HEK293 (cell line): ENCODE measurements around the gene HLA-DMA.

ENCODE experiments used
- HIC1 ChIP-seq: fragments of 450-650 bp; formaldehyde crosslinking; IDR thresholded peaks from 2 replicates; pipeline ENCODE4 v1.5.1; 2016; ENCODE audit warnings: missing biosample characterization, missing genetic modification characterization
- INSM2 ChIP-seq: fragments of 450-650 bp; formaldehyde crosslinking; IDR thresholded peaks from 2 replicates; pipeline ENCODE4 v1.5.1; 2016; ENCODE audit warnings: missing biosample characterization, missing genetic modification characterization
- KLF16 ChIP-seq: fragments of 450-650 bp; formaldehyde crosslinking; IDR thresholded peaks from 2 replicates; pipeline ENCODE4 v1.5.1; 2017; ENCODE audit warnings: missing biosample characterization, missing genetic modification characterization
- MZF1 ChIP-seq: fragments of 450-650 bp; formaldehyde crosslinking; IDR thresholded peaks from 2 replicates; pipeline ENCODE4 v1.5.1; 2017; ENCODE audit warnings: missing biosample characterization, missing genetic modification characterization, borderline replicate concordance
- ZBTB17 ChIP-seq: fragments of 450-650 bp; formaldehyde crosslinking; IDR thresholded peaks from 2 replicates; pipeline ENCODE4 v1.5.1; 2016; ENCODE audit warnings: missing biosample characterization, missing genetic modification characterization
- ZBTB21 ChIP-seq: fragments of 450-650 bp; formaldehyde crosslinking; IDR thresholded peaks from 2 replicates; pipeline ENCODE4 v1.5.1; 2017; ENCODE audit warnings: missing biosample characterization, missing genetic modification characterization
- ZNF10 ChIP-seq: fragments of 450-650 bp; formaldehyde crosslinking; IDR thresholded peaks from 2 replicates; pipeline ENCODE4 v1.5.1; 2017; ENCODE audit warnings: missing biosample characterization, missing genetic modification characterization
- ZNF132 ChIP-seq: fragments of 450-650 bp; formaldehyde crosslinking; IDR thresholded peaks from 2 replicates; pipeline ENCODE4 v1.5.1; 2017; ENCODE audit warnings: missing biosample characterization, missing genetic modification characterization, borderline replicate concordance
- ZNF174 ChIP-seq: fragments of 450-650 bp; formaldehyde crosslinking; IDR thresholded peaks from 2 replicates; pipeline ENCODE4 v1.5.0; 2017; ENCODE audit warnings: missing biosample characterization, mild to moderate bottlenecking, missing genetic modification characterization
- ZNF510 ChIP-seq: fragments of 450-650 bp; formaldehyde crosslinking; IDR thresholded peaks from 2 replicates; pipeline ENCODE4 v1.5.1; 2018; ENCODE audit warnings: mild to moderate bottlenecking, missing genetic modification characterization, missing biosample characterization; ENCODE audit not compliant: insufficient replicate concordance
- ZNF571 ChIP-seq: fragments of 450-650 bp; formaldehyde crosslinking; IDR thresholded peaks from 2 replicates; pipeline ENCODE4 v1.5.0; 2017; ENCODE audit warnings: missing biosample characterization, missing genetic modification characterization
- ZNF654 ChIP-seq: fragments of 450-650 bp; formaldehyde crosslinking; IDR thresholded peaks from 2 replicates; pipeline ENCODE4 v1.5.1; 2016; ENCODE audit warnings: low read depth, missing biosample characterization, missing genetic modification characterization
- ZNF664 ChIP-seq: fragments of 450-650 bp; formaldehyde crosslinking; IDR thresholded peaks from 2 replicates; pipeline ENCODE4 v1.5.1; 2016; ENCODE audit warnings: missing biosample characterization, missing genetic modification characterization
- ZNF785 ChIP-seq: fragments of 450-650 bp; formaldehyde crosslinking; IDR thresholded peaks from 2 replicates; pipeline ENCODE4 v1.5.1; 2016; ENCODE audit warnings: missing biosample characterization, missing genetic modification characterization
- ZSCAN16 ChIP-seq: fragments of 450-650 bp; formaldehyde crosslinking; IDR thresholded peaks from 2 replicates; pipeline ENCODE4 v1.5.1; 2016; ENCODE audit warnings: missing biosample characterization, missing genetic modification characterization
- ZSCAN18 ChIP-seq: fragments of 450-650 bp; formaldehyde crosslinking; IDR thresholded peaks from 2 replicates; pipeline ENCODE4 v1.5.1; 2016; ENCODE audit warnings: missing biosample characterization, missing genetic modification characterization
- ZSCAN23 ChIP-seq: fragments of 450-650 bp; formaldehyde crosslinking; IDR thresholded peaks from 2 replicates; pipeline ENCODE4 v1.5.1; 2016; ENCODE audit warnings: missing biosample characterization, missing genetic modification characterization
- ZXDB ChIP-seq: fragments of 450-650 bp; formaldehyde crosslinking; IDR thresholded peaks from 2 replicates; pipeline ENCODE4 v1.5.1; 2016; ENCODE audit warnings: missing biosample characterization, missing genetic modification characterization
- TF ChIP-seq, protein P1 (sequence below): fragments of 450-650 bp; formaldehyde crosslinking; conservative IDR thresholded peaks from 2 replicates; pipeline ENCODE4 v1.5.1; 2016; ENCODE audit warnings: low read depth, missing biosample characterization, missing genetic modification characterization
- TF ChIP-seq, protein P2 (sequence below): fragments of 450-650 bp; formaldehyde crosslinking; IDR thresholded peaks from 2 replicates; pipeline ENCODE4 v1.5.1; 2017; ENCODE audit warnings: missing biosample characterization, missing genetic modification characterization
- TF ChIP-seq, protein P3 (sequence below): fragments of 450-650 bp; formaldehyde crosslinking; IDR thresholded peaks from 2 replicates; pipeline ENCODE4 v1.5.1; 2016; ENCODE audit warnings: missing biosample characterization, missing genetic modification characterization
- TF ChIP-seq, protein P4 (sequence below): fragments of 450-650 bp; formaldehyde crosslinking; IDR thresholded peaks from 2 replicates; pipeline ENCODE4 v1.5.1; 2016; ENCODE audit warnings: missing biosample characterization, missing genetic modification characterization

The HLA-DMA gene

DNA sequence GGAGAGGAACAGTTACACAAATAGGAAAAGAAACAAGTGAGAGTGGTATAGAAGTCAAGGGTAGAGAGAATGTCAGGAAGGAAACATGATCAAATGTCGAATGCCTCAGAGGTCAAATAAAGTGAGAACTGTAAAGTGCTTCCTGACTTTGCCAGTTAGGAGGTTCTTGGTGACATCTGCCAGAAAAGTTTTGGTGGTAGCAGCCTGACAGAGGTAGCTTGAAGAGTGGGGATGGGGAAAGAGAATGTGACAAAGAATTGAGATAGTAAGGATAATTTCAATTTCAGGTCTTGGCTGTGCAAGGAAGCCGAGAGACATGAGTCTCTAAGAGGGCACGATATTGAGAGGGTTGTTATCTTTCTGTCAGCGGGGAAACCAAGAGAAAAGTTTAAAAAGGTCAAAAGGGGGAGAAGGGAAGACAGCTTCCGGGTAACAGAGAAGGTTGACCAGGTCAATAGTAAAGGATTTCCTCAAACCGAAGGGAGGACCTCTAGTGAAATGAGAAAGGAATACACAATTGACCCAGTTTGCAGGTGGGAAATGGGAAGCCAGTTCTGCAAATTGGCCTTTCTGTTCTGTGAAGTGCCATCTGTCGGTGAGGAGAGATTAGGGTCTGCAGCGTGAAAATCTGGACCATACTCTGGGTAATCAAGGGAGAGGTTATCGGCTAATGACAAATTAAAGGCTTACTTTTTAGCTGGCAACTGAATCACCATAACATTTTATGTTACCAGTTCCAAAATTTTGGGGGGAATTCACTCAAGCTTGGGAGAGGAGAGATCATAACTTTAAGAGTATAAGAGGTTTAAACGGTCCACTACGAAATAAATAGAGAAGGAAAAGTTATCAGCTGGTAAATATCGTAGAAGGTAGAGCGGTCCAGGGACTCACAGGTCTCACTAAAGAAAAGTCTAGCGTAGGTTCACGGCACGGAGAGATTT, 14.5 kb upstream of the HLA-DMA start (continued):
- TF ChIP-seq, protein P1, sequence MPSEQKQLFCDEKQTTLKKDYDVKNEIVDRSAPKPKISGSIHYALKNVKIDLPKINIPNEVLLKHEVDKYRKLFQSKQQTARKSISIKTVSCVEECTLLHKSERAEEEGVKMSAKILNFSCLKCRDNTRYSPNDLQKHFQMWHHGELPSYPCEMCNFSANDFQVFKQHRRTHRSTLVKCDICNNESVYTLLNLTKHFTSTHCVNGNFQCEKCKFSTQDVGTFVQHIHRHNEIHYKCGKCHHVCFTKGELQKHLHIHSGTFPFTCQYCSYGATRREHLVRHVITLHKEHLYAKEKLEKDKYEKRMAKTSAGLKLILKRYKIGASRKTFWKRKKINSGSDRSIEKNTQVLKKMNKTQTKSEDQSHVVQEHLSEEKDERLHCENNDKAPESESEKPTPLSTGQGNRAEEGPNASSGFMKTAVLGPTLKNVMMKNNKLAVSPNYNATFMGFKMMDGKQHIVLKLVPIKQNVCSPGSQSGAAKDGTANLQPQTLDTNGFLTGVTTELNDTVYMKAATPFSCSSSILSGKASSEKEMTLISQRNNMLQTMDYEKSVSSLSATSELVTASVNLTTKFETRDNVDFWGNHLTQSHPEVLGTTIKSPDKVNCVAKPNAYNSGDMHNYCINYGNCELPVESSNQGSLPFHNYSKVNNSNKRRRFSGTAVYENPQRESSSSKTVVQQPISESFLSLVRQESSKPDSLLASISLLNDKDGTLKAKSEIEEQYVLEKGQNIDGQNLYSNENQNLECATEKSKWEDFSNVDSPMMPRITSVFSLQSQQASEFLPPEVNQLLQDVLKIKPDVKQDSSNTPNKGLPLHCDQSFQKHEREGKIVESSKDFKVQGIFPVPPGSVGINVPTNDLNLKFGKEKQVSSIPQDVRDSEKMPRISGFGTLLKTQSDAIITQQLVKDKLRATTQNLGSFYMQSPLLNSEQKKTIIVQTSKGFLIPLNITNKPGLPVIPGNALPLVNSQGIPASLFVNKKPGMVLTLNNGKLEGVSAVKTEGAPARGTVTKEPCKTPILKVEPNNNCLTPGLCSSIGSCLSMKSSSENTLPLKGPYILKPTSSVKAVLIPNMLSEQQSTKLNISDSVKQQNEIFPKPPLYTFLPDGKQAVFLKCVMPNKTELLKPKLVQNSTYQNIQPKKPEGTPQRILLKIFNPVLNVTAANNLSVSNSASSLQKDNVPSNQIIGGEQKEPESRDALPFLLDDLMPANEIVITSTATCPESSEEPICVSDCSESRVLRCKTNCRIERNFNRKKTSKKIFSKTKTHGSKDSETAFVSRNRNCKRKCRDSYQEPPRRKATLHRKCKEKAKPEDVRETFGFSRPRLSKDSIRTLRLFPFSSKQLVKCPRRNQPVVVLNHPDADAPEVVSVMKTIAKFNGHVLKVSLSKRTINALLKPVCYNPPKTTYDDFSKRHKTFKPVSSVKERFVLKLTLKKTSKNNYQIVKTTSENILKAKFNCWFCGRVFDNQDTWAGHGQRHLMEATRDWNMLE (tag by site-specific recombination) = peak; percentile 74
- no peak for TF ChIP-seq ZNF571 (tag by site-specific recombination)
- no peak for TF ChIP-seq HIC1
- no peak for TF ChIP-seq ZNF132 (tag by site-specific recombination)
- TF ChIP-seq ZNF10 (tag by site-specific recombination) = no peak
- TF ChIP-seq ZSCAN23 (tag by site-specific recombination) = no peak
- no peak for TF ChIP-seq KLF16 (tag by site-specific recombination)
- TF ChIP-seq, protein P2, sequence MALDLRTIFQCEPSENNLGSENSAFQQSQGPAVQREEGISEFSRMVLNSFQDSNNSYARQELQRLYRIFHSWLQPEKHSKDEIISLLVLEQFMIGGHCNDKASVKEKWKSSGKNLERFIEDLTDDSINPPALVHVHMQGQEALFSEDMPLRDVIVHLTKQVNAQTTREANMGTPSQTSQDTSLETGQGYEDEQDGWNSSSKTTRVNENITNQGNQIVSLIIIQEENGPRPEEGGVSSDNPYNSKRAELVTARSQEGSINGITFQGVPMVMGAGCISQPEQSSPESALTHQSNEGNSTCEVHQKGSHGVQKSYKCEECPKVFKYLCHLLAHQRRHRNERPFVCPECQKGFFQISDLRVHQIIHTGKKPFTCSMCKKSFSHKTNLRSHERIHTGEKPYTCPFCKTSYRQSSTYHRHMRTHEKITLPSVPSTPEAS (tag by site-specific recombination) = no peak
- peak; percentile 70; the same call in 1 of the 2 replicates for TF ChIP-seq ZNF664 (tag by site-specific recombination)
- TF ChIP-seq INSM2 = no peak
- peak; percentile 60 for TF ChIP-seq ZBTB17 (tag by site-specific recombination)
- TF ChIP-seq ZXDB = no peak
- TF ChIP-seq ZNF785 = no peak
- TF ChIP-seq, protein P3, sequence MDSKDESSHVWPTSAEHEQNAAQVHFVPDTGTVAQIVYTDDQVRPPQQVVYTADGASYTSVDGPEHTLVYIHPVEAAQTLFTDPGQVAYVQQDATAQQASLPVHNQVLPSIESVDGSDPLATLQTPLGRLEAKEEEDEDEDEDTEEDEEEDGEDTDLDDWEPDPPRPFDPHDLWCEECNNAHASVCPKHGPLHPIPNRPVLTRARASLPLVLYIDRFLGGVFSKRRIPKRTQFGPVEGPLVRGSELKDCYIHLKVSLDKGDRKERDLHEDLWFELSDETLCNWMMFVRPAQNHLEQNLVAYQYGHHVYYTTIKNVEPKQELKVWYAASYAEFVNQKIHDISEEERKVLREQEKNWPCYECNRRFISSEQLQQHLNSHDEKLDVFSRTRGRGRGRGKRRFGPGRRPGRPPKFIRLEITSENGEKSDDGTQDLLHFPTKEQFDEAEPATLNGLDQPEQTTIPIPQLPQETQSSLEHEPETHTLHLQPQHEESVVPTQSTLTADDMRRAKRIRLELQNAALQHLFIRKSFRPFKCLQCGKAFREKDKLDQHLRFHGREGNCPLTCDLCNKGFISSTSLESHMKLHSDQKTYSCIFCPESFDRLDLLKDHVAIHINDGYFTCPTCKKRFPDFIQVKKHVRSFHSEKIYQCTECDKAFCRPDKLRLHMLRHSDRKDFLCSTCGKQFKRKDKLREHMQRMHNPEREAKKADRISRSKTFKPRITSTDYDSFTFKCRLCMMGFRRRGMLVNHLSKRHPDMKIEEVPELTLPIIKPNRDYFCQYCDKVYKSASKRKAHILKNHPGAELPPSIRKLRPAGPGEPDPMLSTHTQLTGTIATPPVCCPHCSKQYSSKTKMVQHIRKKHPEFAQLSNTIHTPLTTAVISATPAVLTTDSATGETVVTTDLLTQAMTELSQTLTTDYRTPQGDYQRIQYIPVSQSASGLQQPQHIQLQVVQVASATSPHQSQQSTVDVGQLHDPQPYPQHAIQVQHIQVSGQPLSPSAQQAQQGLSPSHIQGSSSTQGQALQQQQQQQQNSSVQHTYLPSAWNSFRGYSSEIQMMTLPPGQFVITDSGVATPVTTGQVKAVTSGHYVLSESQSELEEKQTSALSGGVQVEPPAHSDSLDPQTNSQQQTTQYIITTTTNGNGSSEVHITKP (tag by site-specific recombination) = peak; percentile 57
- no peak for TF ChIP-seq ZSCAN18 (tag by site-specific recombination)
- TF ChIP-seq ZNF654 = peak; percentile 22; the same call in 1 of the 2 replicates
- no peak for TF ChIP-seq ZSCAN16 (tag by site-specific recombination)
- TF ChIP-seq ZNF174 = no peak
- TF ChIP-seq, protein P4, sequence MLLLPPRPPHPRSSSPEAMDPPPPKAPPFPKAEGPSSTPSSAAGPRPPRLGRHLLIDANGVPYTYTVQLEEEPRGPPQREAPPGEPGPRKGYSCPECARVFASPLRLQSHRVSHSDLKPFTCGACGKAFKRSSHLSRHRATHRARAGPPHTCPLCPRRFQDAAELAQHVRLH = peak; percentile 62; the same call in 1 of the 2 replicates
- TF ChIP-seq ZBTB21 = no peak
- no peak for TF ChIP-seq ZNF510
- TF ChIP-seq MZF1 (tag by site-specific recombination) = no peak
